Coronary artery (tissue), 2 donors: ENCODE data around the gene TNS1.

Experiments used
- DNase-seq: peaks from one replicate; pipeline ENCODE4 v3.0.0-alpha.2; 2017; ENCODE audit warnings: low spot score
- H3K27ac ChIP-seq, 2 donors: fragments of 200-600 bp; sonication (generic); one replicate each; pipeline ENCODE4 v1.5.1; 2016 to 2019
- H3K4me3 ChIP-seq: fragments of 200-600 bp; sonication (generic); 2 replicates; pipeline ENCODE4 v1.5.1; 2016; ENCODE audit warnings: mild to moderate bottlenecking, moderate library complexity
- TF ChIP-seq, protein P1 (sequence below): fragments of 200-600 bp; sonication (generic); IDR thresholded peaks from one replicate; pipeline ENCODE4 v1.5.1; 2019; ENCODE audit warnings: antibody characterized with exemption

TNS1 gene

DNA sequence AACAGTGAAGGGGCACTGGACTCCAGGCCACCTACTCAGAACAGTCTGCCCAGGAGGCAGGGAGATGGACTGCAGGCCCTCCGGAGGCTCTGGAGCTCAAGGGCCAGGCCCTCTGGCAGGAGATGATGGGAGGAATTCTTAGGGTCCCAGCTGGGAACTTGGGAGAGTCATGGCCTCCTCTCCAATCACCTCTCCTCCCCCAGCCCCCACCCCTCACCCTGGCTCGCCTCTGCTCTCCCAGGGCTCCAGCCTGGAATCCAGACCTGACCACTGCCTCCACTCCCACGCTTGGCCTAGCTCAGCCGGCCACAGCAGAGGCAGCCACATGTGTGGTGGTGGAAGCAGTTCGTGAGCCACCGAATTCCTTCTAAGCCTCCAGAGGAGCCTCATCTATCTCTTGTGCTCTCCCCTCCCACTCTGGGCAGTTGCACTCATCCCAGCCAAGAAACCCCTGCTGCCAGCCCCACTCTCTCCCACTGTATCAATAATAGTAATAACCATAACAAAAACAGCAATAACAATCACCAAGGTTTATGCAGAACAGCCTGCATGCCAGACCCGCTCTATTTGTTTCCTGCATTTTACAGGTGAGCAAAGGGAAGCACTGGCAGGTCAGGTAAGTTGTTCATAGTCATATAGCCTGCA lies 67.4 kb downstream of the TNS1 start:
- peak overlapping the region; percentile 99 for H3K4me3 ChIP-seq

DNA sequence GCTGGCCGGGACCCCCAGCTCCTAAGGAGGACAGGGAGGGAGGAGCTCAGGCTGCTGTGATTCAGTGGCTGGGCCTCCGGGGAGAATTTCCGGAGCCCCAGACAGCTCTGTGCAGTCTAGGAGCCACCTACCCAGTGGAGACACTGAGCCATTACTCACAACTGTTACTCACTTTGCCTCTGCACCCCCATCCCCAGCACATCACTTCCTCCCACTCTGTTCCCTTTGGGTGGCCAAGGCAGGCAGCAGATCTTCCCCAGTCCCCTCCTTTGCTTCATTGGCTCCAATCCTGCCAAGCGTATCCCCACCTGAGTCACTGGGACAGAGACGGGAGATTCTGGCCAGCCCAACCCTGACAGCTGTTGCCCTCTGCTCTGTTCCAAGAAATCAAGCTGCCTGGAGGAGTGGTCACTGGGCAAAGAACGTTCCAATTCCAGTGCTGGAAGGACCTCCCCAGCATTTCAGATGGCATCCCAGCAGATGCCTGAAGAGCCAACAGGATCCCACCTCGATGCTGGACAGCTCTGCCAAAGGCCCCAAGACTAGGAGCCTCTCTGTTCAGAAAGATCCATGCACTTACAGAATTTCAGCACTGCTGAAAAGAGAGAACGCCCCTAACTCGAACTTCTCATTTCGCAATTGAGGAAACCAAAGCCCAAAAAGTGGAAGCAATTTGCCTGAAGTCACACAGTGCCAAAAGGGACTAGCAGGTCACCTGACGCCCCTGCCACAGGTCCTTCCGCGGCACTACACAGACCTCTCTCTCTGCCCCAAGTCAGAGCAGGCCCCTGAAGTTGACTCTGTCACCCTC lies 68.3 kb downstream of the TNS1 start:
- Histone ChIP-seq H3K4me3 (peak overlapping the region; percentile 99), H3K27ac (peak overlapping the region; percentile 93 to 99)
- TF ChIP-seq, protein P1, sequence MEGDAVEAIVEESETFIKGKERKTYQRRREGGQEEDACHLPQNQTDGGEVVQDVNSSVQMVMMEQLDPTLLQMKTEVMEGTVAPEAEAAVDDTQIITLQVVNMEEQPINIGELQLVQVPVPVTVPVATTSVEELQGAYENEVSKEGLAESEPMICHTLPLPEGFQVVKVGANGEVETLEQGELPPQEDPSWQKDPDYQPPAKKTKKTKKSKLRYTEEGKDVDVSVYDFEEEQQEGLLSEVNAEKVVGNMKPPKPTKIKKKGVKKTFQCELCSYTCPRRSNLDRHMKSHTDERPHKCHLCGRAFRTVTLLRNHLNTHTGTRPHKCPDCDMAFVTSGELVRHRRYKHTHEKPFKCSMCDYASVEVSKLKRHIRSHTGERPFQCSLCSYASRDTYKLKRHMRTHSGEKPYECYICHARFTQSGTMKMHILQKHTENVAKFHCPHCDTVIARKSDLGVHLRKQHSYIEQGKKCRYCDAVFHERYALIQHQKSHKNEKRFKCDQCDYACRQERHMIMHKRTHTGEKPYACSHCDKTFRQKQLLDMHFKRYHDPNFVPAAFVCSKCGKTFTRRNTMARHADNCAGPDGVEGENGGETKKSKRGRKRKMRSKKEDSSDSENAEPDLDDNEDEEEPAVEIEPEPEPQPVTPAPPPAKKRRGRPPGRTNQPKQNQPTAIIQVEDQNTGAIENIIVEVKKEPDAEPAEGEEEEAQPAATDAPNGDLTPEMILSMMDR: no peak
- DNase-seq: peak; percentile 92

More for the DNA sequence above, 67.4 kb downstream of the TNS1 start:
- peak overlapping the region; percentile 93 to 99 for H3K27ac ChIP-seq
- DNase-seq: no peak
- TF ChIP-seq, protein P1: no peak

DNA sequence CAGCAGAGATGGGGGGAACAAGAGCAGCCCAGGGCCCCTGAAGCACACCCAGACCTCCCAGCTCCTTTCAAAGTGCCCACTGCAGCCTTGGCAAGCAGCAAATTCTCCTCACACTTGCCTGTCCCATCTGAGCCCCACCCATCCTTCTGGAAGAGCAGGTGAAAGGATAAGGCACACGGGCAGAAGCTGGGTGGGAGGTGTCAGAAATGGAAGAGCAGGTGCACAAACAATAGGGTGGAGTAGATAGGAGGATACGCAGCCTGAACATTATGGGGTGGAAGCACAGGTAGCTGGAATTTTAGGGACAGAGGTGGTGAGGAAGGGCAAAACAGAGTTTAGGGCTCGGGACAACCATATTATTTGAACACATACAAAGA lies 69.2 kb downstream of the TNS1 start:
- Histone ChIP-seq H3K27ac (peak overlapping the region; percentile 93 to 99), H3K4me3 (peak overlapping the region; percentile 99)
- TF ChIP-seq, protein P1: no peak
- DNase-seq: no peak

DNA sequence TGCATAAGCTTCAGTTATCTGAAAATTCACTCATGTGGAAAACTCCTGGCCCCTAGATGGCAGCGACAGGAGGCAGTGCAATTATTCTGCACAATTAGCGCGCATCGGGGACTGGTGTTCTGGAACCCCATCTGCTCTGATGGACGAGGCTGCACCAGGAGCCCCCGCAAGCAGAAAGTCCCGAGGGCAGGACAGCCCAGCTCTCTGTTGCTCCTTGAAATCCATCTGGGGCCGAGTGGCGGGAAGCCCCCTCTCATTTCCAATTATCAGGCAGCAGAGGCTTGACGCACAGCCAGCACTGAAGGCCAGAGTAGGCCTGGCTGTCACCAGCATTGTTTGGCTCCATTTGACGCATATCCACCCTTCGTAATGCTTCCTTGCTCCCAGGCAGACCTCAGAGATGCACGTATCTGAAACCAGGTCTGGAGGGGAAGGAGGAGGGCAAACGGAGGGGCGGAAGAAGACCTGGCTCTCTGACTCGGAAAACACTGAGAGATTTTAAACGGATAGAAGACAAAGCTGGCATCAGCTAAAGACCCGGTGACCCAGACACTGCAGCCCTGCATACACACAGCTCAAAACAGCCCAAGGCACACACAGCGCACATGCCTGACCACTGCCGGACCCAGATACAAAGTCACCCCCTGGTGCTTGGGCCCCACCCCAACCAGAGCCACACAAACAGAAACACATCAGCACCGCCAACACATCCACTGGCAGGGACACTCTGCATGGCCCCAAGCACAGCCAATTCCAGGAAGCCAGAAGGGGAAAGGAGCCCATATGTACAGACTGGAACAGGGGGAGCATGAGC lies 69.8 kb downstream of the TNS1 start:
- no peak for DNase-seq
- Histone ChIP-seq H3K4me3 (peak overlapping the region; percentile 99), H3K27ac (peak overlapping the region; percentile 93 to 99)
- TF ChIP-seq, protein P1: no peak

DNA sequence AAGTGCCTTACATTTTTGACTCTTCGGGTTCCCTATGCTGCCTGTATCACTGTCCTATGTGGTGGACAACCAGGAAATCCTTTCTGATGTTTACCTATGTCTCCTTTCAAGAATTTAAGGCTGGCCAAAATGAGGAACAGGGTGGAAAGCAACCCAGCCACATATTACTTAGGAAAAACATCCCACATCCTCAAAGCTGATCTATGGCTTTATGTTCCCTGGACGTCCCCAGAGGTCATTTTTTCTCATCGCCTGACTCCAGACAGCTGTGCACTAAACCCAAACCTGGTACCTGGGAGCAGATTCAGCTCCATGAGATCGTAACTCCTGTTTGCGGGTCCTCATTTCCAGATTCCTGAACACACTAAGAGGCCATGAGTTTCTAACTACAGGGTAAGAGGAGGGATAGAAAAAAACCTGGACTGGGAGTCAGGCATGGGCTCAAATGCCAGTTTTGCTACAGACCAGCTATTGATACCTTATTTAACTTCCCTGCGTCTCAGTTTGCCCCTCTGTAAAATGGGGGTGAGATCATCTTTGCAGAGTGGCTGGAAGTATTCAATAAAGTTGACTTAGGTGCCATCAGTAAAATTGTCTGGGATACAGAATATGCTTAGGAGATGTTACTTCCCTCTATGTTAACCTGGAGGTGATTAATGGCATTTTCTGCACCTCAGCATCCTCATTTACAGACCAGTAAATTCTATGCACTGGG lies 70.8 kb downstream of the TNS1 start:
- TF ChIP-seq, protein P1: no peak
- Histone ChIP-seq H3K27ac (peak overlapping the region; percentile 93 to 99), H3K4me3 (peak overlapping the region; percentile 99)
- DNase-seq: no peak

DNA sequence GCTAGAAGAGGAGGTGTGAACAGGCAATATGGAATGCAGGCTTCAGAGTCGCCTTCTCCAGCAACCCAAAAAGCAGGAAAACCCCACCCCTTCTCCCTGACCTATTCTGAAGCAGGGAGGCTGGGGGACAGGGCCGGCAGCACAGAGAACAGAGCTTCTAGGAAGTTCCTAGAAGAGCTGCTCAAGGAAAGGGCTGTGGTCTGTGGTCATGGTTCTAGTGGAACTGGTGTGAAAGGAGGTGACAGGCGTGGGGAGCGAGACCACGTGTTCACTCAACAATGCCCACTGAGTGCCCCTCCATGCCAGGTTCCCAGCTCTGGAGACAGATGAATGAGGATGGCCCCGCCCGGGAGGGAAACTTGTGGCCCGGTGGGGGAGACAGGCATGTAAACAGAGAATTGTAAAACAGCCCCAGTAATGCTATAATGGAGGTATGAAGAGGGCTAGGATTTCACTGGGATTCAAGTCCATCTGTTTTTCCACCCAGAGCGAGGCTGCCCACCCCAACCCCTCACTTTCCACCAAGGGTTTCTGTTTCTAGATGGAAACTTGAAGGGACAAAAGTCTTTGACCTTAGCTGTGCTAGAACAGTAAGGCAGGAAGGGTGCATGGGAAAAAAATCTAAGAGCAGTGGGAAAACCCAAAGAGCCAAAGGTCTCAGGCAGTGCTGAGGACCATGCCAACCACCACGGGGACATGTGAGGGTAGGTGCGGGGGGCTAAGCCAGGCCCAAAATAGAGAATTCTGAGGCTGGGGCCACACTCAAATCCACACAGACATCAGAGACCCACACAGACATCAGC lies 71.8 kb downstream of the TNS1 start:
- TF ChIP-seq, protein P1: no peak
- peak overlapping the region; percentile 43 for H3K4me3 ChIP-seq
- H3K27ac ChIP-seq: peak overlapping the region; percentile 93 to 99
- no peak for DNase-seq
